CD14-positive monocyte (primary cell): ENCODE measurements around the gene PRPF40B. TPM values are rescaled to one million over a fixed set of nuclear protein-coding genes. Genes with fewer than 3 reads are reported as not detected.

Source experiments
- DNase-seq, 3 donors: peaks; one replicate each; pipeline ENCODE4 v3.0.0-alpha.2; 2011 to 2022
- H2AFZ ChIP-seq: 2 replicates; pipeline ENCODE4 v1.6.0; 2012; ENCODE audit warnings: mild to moderate bottlenecking, low read depth, low read length, inconsistent platforms; ENCODE audit not compliant: insufficient read depth, poor library complexity, severe bottlenecking
- H3K27ac ChIP-seq, 2 donors: 1 replicate in 1 of 2; 2 replicates in 1 of 2; pipeline ENCODE4 v1.5.1; 2012 to 2013; ENCODE audit warnings: low read length in 2 of 2, control low read depth in 1 of 2, inconsistent platforms in 1 of 2, low read depth in 1 of 2, mild to moderate bottlenecking in 1 of 2
- H3K27me3 ChIP-seq, 2 donors: one replicate each; pipeline versions ENCODE4 v1.6.0 to v1.6.1; 2011 to 2013; ENCODE audit warnings: low read length in 2 of 2; ENCODE audit not compliant: control insufficient read depth in 2 of 2, insufficient read depth in 2 of 2
- H3K36me3 ChIP-seq, 2 donors: replicated peaks in 1 of 2; 1 replicate in 1 of 2; 2 replicates in 1 of 2; pipeline versions ENCODE4 v1.5.1 to v1.6.1; 2012 to 2013; ENCODE audit warnings: low read length in 2 of 2, control low read depth in 1 of 2, inconsistent platforms in 1 of 2, mild to moderate bottlenecking in 1 of 2; ENCODE audit not compliant: insufficient read depth in 2 of 2, control insufficient read depth in 1 of 2
- H3K4me1 ChIP-seq, 2 donors: 1 replicate in 1 of 2; 2 replicates in 1 of 2; pipeline versions ENCODE4 v1.5.1 to v1.6.1; 2012 to 2013; ENCODE audit warnings: low read length in 2 of 2, control low read depth in 1 of 2, inconsistent platforms in 1 of 2, mild to moderate bottlenecking in 1 of 2, moderate library complexity in 1 of 2; ENCODE audit not compliant: insufficient read depth in 2 of 2, control insufficient read depth in 1 of 2
- H3K4me2 ChIP-seq: replicated peaks from 2 replicates; pipeline ENCODE3; 2012; ENCODE audit warnings: low read length, moderate library complexity, mild to moderate bottlenecking; ENCODE audit not compliant: poor library complexity, severe bottlenecking; ENCODE audit errors: extremely low read depth
- H3K4me3 ChIP-seq, 3 experiments: fragments of 200-600 bp in 1 of 3; sonication (generic) in 1 of 3; replicated peaks in 1 of 3; 1 replicate in 2 of 3; 2 replicates in 1 of 3; pipeline ENCODE4 v1.5.1; 2011 to 2013; ENCODE audit warnings: low read length in 3 of 3, mild to moderate bottlenecking in 3 of 3, control low read depth in 2 of 3, low read depth in 2 of 3, inconsistent platforms in 1 of 3, moderate library complexity in 1 of 3
- H3K79me2 ChIP-seq: 2 replicates; pipeline ENCODE4 v1.6.0; 2012; ENCODE audit warnings: mild to moderate bottlenecking, control low read depth, inconsistent platforms, low read length, moderate library complexity; ENCODE audit not compliant: insufficient read depth
- H3K9ac ChIP-seq: 2 replicates; pipeline ENCODE4 v1.6.0; 2017; ENCODE audit warnings: low read length, mild to moderate bottlenecking; ENCODE audit not compliant: insufficient read depth, poor library complexity, severe bottlenecking
- H3K9me3 ChIP-seq, 2 donors: replicated peaks in 1 of 2; 1 replicate in 1 of 2; 2 replicates in 1 of 2; pipeline versions ENCODE4 v1.5.1 to v1.6.1; 2012 to 2013; ENCODE audit warnings: low read length in 2 of 2, control low read depth in 1 of 2; ENCODE audit not compliant: control insufficient read depth in 1 of 2, insufficient read depth in 1 of 2
- H4K20me1 ChIP-seq: 2 replicates; pipeline ENCODE4 v1.6.0; 2012; ENCODE audit warnings: mild to moderate bottlenecking, low read length, control low read depth, moderate library complexity; ENCODE audit not compliant: insufficient read depth
- H3K27ac Mint-ChIP-seq, 7 donors: one replicate each; pipeline ENCODE4 v1.8.0; 2020; ENCODE audit warnings: mild to moderate bottlenecking in 7 of 7, mixed read lengths in 7 of 7, moderate library complexity in 6 of 7, inconsistent platforms in 2 of 7
- H3K27me3 Mint-ChIP-seq, 3 donors: one replicate each; pipeline ENCODE4 v1.8.0; 2021 to 2022; ENCODE audit warnings: low read depth in 3 of 3, mild to moderate bottlenecking in 3 of 3, mixed read lengths in 3 of 3, moderate library complexity in 3 of 3, inconsistent platforms in 1 of 3
- H3K36me3 Mint-ChIP-seq, 2 donors: one replicate each; pipeline ENCODE4 v1.8.0; 2020; ENCODE audit warnings: mixed read lengths in 2 of 2, inconsistent platforms in 1 of 2, mild to moderate bottlenecking in 1 of 2
- H3K4me1 Mint-ChIP-seq: one replicate; pipeline ENCODE4 v1.8.0; 2020; ENCODE audit warnings: mild to moderate bottlenecking, mixed read lengths
- H3K4me3 Mint-ChIP-seq, 2 donors: one replicate each; pipeline ENCODE4 v1.8.0; 2020; ENCODE audit warnings: mild to moderate bottlenecking in 2 of 2, mixed read lengths in 2 of 2, moderate library complexity in 1 of 2
- H3K9me3 Mint-ChIP-seq, 7 donors: one replicate each; pipeline ENCODE4 v1.8.0; 2020 to 2022; ENCODE audit warnings: mixed read lengths in 7 of 7, mild to moderate bottlenecking in 6 of 7, moderate library complexity in 6 of 7, inconsistent platforms in 2 of 7
- WGBS: methylation state at CpG from one replicate; pipeline ENCODE4 v1.1.5; 2013; ENCODE audit warnings: missing lambda C conversion rate; ENCODE audit not compliant: insufficient coverage; 5-methylcytosine and 5-hydroxymethylcytosine counted together
- intact Hi-C, 2 donors: fragments of 100-400 bp; cut with micrococcal nuclease; formaldehyde crosslinking; loops; one replicate each; pipeline versions ENCODE4 v1.15.0 to v1.15.1; 2023
- polyA plus RNA-seq, 3 donors: library from polyadenylated mRNA; depleted of rRNA in 1 of 3; unstranded in 2 of 3; stranded (reverse) in 1 of 3; fragments of 300-500 nt in 2 of 3; fragments of >200 nt in 1 of 3; fragmentation: Illumina TruSeq in 2 of 3; gene quantifications; 1 replicate in 2 of 3; 2 replicates in 1 of 3; pipeline ENCODE4 v1.2.3, GENCODE V29; 2012 to 2021
- TF ChIP-seq, protein P1 (sequence below): fragments of 200-600 bp; IDR thresholded peaks from one replicate; pipeline ENCODE4 v1.8.0; 2022; ENCODE audit warnings: antibody characterized with exemption, mild to moderate bottlenecking

PRPF40B gene
- polyA plus RNA-seq, 3 donors: 0.14 to 1.3 (median 0.57) TPM

DNA sequence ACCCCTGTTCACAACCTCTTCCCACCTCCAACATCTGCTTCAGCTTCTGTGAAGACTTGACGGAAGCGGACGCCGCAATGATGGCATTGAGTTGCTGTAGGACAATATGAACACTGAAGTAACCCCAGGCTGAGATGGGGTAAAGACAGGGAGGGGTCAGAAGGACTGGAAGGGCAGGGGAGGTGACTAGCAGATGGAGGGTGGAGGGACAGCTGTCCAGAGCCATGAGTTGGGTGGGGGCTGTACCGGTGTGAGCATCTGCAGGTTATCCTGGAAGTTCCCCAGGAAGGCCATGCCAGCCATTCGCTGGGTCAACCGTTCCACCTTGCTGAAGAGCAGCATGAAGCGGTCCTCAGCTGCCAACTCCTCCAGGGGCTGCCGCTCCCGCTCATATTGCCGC is 26.1 kb downstream of the PRPF40B start:
- Histone ChIP-seq H3K27me3 (no peaks in the 10 kb centered on the region), H2AFZ (no peak overlapping the region), H3K27ac (no peak overlapping the region), H3K36me3 (peaks cover 30 to 66% of the 10 kb centered on the region in 2 donors), H3K4me3 (no peak overlapping the region), H3K9ac (no peak overlapping the region), H3K4me2 (no peak overlapping the region), H3K79me2 (no peaks in the 10 kb centered on the region), H4K20me1 (no peaks in the 10 kb centered on the region), H3K4me1 (peaks cover 4 to 6% of the 10 kb centered on the region in 2 donors), H3K9me3 (no peaks in the 10 kb centered on the region)
- DNase-seq: no peak
- peaks cover 62 to 65% of the 10 kb centered on the region in 2 donors for H3K36me3 Mint-ChIP-seq
- H3K4me1 Mint-ChIP-seq: peaks cover 8% of the 10 kb centered on the region
- no peak overlapping the region for H3K4me3 Mint-ChIP-seq
- 95% methylated on average over 9 of the region's 11 CpGs for WGBS
- H3K9me3 Mint-ChIP-seq: no peaks in the 10 kb centered on the region
- intact Hi-C loops: no loop called here
- H3K27me3 Mint-ChIP-seq: peaks cover 0 to 3% (median 1%) of the 10 kb centered on the region in 3 donors
- TF ChIP-seq, protein P1, sequence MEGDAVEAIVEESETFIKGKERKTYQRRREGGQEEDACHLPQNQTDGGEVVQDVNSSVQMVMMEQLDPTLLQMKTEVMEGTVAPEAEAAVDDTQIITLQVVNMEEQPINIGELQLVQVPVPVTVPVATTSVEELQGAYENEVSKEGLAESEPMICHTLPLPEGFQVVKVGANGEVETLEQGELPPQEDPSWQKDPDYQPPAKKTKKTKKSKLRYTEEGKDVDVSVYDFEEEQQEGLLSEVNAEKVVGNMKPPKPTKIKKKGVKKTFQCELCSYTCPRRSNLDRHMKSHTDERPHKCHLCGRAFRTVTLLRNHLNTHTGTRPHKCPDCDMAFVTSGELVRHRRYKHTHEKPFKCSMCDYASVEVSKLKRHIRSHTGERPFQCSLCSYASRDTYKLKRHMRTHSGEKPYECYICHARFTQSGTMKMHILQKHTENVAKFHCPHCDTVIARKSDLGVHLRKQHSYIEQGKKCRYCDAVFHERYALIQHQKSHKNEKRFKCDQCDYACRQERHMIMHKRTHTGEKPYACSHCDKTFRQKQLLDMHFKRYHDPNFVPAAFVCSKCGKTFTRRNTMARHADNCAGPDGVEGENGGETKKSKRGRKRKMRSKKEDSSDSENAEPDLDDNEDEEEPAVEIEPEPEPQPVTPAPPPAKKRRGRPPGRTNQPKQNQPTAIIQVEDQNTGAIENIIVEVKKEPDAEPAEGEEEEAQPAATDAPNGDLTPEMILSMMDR: no peak
- H3K27ac Mint-ChIP-seq: peak overlapping the region in 2 of 7 donors; percentile 1 to 84

DNA sequence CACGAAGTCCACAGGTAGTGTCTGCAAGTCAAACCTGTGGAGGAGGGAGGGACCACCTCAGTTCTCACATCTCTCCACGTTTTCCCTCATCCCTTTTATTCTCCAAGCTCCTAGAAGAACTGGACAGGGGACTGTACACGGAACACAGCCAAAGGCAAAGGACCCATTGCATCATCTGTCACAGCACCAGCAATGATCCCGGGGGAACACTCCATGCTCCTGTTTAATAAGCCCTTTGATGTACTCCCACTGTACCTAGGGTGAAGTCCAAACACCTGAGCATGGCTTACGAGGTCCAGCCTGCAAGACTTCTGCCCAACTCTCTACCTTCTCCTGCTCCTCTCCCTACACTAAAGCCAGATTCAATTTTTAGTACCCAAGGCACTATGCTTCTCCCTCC is 26.5 kb downstream of the PRPF40B start:
- Histone ChIP-seq H3K9ac (no peak overlapping the region), H3K79me2 (no peaks in the 10 kb centered on the region), H3K4me2 (no peak overlapping the region), H3K27me3 (no peaks in the 10 kb centered on the region), H4K20me1 (no peaks in the 10 kb centered on the region), H3K27ac (no peak overlapping the region), H3K4me1 (peaks cover 1% of the 10 kb centered on the region in 2 donors), H3K36me3 (peaks cover 30 to 71% of the 10 kb centered on the region in 2 donors), H2AFZ (no peak overlapping the region), H3K9me3 (no peaks in the 10 kb centered on the region), H3K4me3 (no peak overlapping the region)
- WGBS: 89% methylated on average over 4 of the region's 5 CpGs
- Mint-ChIP-seq H3K9me3 (no peaks in the 10 kb centered on the region), H3K27ac (peak overlapping the region in 1 of 7 donors; percentile 47), H3K4me1 (peaks cover 3% of the 10 kb centered on the region), H3K36me3 (peaks cover 65 to 68% of the 10 kb centered on the region in 2 donors), H3K27me3 (peaks cover 0 to 1% (median 1%) of the 10 kb centered on the region in 3 donors), H3K4me3 (no peak overlapping the region)
- no peak for DNase-seq
- intact Hi-C loops: no loop called here
- TF ChIP-seq, protein P1: no peak
